ENCODE results near the gene LANCL2.

Gene LANCL2

DNA sequence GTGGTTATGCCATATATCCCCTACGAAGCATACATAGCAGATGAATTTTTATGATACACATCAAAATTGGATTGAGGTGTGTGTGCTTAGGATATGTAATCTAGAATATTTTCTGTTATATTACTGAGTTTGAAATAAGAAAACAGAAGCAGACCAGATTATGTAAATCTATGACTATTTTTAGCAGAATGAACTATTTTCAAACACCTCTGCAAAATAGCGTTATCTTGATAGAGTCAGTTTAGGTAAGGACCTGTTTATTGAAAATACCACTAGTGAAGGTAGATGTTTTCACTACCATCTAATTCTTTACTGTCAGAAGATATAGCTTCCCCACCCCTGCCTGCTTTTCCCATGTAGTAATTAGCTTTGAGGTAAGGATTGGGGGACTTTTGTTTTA is 9.1 kb downstream of the LANCL2 start:
- Histone ChIP-seq H3K36me3 (ENCODE audit: low read depth) (no peaks in the 10 kb centered on the region; the same call in 1 of the 2 replicates), H3K9me3 (ENCODE audit: severe bottlenecking) (no peaks in the 10 kb centered on the region), H3K4me1 (ENCODE audit: insufficient read depth, poor library complexity, severe bottlenecking) (no peaks in the 10 kb centered on the region), H3K27me3 (ENCODE audit: insufficient read depth, poor library complexity, severe bottlenecking) (no peaks in the 10 kb centered on the region), H3K27ac (ENCODE audit: poor library complexity, severe bottlenecking) (no peak overlapping the region), H3K4me3 (ENCODE audit: severe bottlenecking) (no peak overlapping the region)
- ATAC-seq (ENCODE audit: low read depth) = no peak
- TF ChIP-seq, protein P1, sequence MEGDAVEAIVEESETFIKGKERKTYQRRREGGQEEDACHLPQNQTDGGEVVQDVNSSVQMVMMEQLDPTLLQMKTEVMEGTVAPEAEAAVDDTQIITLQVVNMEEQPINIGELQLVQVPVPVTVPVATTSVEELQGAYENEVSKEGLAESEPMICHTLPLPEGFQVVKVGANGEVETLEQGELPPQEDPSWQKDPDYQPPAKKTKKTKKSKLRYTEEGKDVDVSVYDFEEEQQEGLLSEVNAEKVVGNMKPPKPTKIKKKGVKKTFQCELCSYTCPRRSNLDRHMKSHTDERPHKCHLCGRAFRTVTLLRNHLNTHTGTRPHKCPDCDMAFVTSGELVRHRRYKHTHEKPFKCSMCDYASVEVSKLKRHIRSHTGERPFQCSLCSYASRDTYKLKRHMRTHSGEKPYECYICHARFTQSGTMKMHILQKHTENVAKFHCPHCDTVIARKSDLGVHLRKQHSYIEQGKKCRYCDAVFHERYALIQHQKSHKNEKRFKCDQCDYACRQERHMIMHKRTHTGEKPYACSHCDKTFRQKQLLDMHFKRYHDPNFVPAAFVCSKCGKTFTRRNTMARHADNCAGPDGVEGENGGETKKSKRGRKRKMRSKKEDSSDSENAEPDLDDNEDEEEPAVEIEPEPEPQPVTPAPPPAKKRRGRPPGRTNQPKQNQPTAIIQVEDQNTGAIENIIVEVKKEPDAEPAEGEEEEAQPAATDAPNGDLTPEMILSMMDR (IDR thresholded peaks at IDR 0.05; ENCODE audit: poor library complexity, severe bottlenecking) = no peak
- DNase-seq (ENCODE audit: low spot score) = no peak

- Histone ChIP-seq H3K27me3 (ENCODE audit: insufficient read depth, poor library complexity, severe bottlenecking) (no peaks in the 10 kb centered on the region), H3K36me3 (ENCODE audit: low read depth) (no peaks in the 10 kb centered on the region; the same call in 1 of the 2 replicates), H3K4me1 (ENCODE audit: insufficient read depth, poor library complexity, severe bottlenecking) (no peaks in the 10 kb centered on the region), H3K9me3 (ENCODE audit: severe bottlenecking) (no peaks in the 10 kb centered on the region), H3K27ac (ENCODE audit: poor library complexity, severe bottlenecking) (no peak overlapping the region), H3K4me3 (ENCODE audit: severe bottlenecking) (no peak overlapping the region)
- DNase-seq (ENCODE audit: low spot score) (no peak), ATAC-seq (ENCODE audit: low read depth) (no peak)
- TF ChIP-seq, protein P1 (IDR thresholded peaks at IDR 0.05; ENCODE audit: poor library complexity, severe bottlenecking) = no peak
These were observed 10.1 kb downstream of the LANCL2 start for GRCh38 chr7:55375237-55375636.

DNA sequence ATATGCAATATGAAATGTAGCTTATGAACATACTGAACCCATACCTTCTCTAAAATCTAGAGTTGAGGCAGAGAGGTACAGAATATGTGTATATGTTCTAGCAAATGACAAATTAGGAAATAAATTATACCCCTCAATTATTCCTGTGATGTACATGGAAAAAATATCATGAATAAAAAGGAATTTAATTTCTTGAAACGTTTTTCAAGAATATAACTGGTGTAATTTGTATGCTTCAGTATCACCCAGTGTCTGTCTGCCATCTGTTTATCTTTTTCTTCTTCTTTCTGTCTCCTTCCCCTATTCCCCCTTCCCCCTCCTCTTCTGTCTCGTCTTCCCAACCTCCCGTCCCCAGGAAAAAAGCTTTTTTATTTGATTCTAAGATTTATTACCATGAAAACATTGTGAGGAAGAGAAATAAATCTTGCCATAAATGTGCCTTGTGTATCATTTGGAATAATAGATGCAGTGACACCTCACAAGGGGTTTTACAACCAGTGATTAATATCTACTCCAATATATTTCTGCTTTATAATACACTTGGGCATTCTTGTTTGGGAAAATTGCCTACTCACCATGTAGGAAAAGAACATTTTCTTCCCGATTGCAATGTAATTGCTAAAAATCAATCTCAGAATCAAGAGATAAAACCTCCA is 12.2 kb downstream of the LANCL2 start:
- no peaks in the 10 kb centered on the region for H3K4me1 ChIP-seq (ENCODE audit: insufficient read depth, poor library complexity, severe bottlenecking)
- TF ChIP-seq, protein P1 (IDR thresholded peaks at IDR 0.05; ENCODE audit: poor library complexity, severe bottlenecking) = no peak
- ATAC-seq (ENCODE audit: low read depth) = no peak

DNA sequence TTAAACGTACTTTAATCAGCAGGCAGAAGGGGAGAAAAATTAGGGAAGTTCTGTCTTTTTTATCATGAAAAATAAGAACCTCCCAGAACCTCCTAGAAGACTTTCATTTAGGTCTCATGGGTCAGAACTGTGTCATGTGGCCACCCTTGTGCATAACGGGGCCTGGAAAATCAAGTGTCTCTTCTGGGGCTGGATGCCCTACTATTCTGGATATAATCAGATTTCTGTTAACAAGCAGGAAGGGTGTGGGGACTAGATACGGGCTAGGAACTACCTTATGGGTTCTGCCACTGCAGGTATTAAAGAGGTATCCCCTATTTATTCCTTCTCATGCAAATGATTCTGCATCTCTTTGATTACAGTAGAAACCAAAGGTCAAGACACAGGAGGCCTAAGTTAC is 14.1 kb downstream of the LANCL2 start:
- Histone ChIP-seq H3K4me1 (ENCODE audit: insufficient read depth, poor library complexity, severe bottlenecking) (no peaks in the 10 kb centered on the region), H3K4me3 (ENCODE audit: severe bottlenecking) (no peak overlapping the region), H3K27ac (ENCODE audit: poor library complexity, severe bottlenecking) (no peak overlapping the region), H3K9me3 (ENCODE audit: severe bottlenecking) (no peaks in the 10 kb centered on the region), H3K27me3 (ENCODE audit: insufficient read depth, poor library complexity, severe bottlenecking) (no peaks in the 10 kb centered on the region), H3K36me3 (ENCODE audit: low read depth) (no peaks in the 10 kb centered on the region; the same call in 1 of the 2 replicates)
- TF ChIP-seq, protein P1 (IDR thresholded peaks at IDR 0.05; ENCODE audit: poor library complexity, severe bottlenecking) = no peak
- ATAC-seq (ENCODE audit: low read depth) (no peak), DNase-seq (ENCODE audit: low spot score) (no peak)

More for the DNA sequence above, 12.2 kb downstream of the LANCL2 start:
- Histone ChIP-seq H3K27me3 (ENCODE audit: insufficient read depth, poor library complexity, severe bottlenecking) (no peaks in the 10 kb centered on the region), H3K4me3 (ENCODE audit: severe bottlenecking) (no peak overlapping the region), H3K27ac (ENCODE audit: poor library complexity, severe bottlenecking) (no peak overlapping the region), H3K9me3 (ENCODE audit: severe bottlenecking) (no peaks in the 10 kb centered on the region), H3K36me3 (ENCODE audit: low read depth) (no peaks in the 10 kb centered on the region; the same call in 1 of the 2 replicates)
- no peak for DNase-seq (ENCODE audit: low spot score)

DNA sequence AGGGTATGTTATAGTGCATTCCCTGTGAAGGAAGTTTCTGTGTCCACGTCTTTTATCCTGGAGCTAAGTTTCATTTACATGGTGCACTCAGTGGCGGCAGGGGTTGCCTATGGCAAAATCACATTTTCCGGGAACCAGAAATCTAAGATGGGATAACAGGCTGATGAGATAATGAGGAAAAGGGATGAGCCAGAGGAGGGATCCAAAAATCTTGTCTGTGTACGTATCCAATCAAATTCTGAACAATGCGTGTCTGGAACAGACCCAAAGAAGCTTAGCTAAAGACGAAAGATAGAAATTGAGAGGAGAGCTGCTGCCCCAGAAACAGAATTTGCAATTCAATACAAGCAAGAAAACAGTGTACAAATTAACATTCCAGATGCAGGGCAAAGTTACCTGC is 16.1 kb downstream of the LANCL2 start:
- Histone ChIP-seq H3K27me3 (ENCODE audit: insufficient read depth, poor library complexity, severe bottlenecking) (no peaks in the 10 kb centered on the region), H3K9me3 (ENCODE audit: severe bottlenecking) (peaks cover 4% of the 10 kb centered on the region), H3K4me3 (ENCODE audit: severe bottlenecking) (no peak overlapping the region), H3K27ac (ENCODE audit: poor library complexity, severe bottlenecking) (no peak overlapping the region), H3K4me1 (ENCODE audit: insufficient read depth, poor library complexity, severe bottlenecking) (no peaks in the 10 kb centered on the region), H3K36me3 (ENCODE audit: low read depth) (no peaks in the 10 kb centered on the region; the same call in 1 of the 2 replicates)
- ATAC-seq (ENCODE audit: low read depth) = no peak
- TF ChIP-seq, protein P1 (IDR thresholded peaks at IDR 0.05; ENCODE audit: poor library complexity, severe bottlenecking) = no peak
- no peak for DNase-seq (ENCODE audit: low spot score)

Data from RWPE2 (cell line).